Hepatocyte (in vitro differentiated cells): Measurements from ENCODE around the gene DNAH11. TPM values are rescaled to one million over a fixed set of nuclear protein-coding genes. Genes with fewer than 3 reads are reported as not detected.

Experiments
- DNase-seq: peaks from one replicate; pipeline ENCODE4 v3.0.0-alpha.2; 2016; ENCODE audit warnings: low spot score
- H2AFZ ChIP-seq: fragments of 200-600 bp; sonication (generic); 2 replicates; pipeline ENCODE4 v1.6.0; 2016; ENCODE audit warnings: antibody characterized with exemption, mild to moderate bottlenecking
- H3K27ac ChIP-seq: fragments of 200-600 bp; sonication (generic); 2 replicates; pipeline ENCODE4 v1.5.1; 2016; ENCODE audit warnings: mild to moderate bottlenecking
- H3K27me3 ChIP-seq: fragments of 200-600 bp; sonication (generic); 2 replicates; pipeline ENCODE4 v1.6.1; 2016
- H3K36me3 ChIP-seq: fragments of 200-600 bp; sonication (generic); replicated peaks from 2 replicates; pipeline ENCODE4 v1.5.1; 2016; ENCODE audit warnings: low read depth; ENCODE audit not compliant: insufficient read depth
- H3K4me1 ChIP-seq: fragments of 200-600 bp; sonication (generic); 2 replicates; pipeline ENCODE4 v1.5.1; 2016; ENCODE audit warnings: mild to moderate bottlenecking, moderate library complexity; ENCODE audit not compliant: insufficient read depth
- H3K4me2 ChIP-seq: fragments of 200-600 bp; sonication (generic); 2 replicates; pipeline ENCODE4 v1.6.0; 2016
- H3K4me3 ChIP-seq: fragments of 200-600 bp; sonication (generic); 2 replicates; pipeline ENCODE4 v1.5.1; 2016; ENCODE audit warnings: mild to moderate bottlenecking
- H3K79me2 ChIP-seq: fragments of 200-600 bp; sonication (generic); 2 replicates; pipeline ENCODE4 v1.6.0; 2017; ENCODE audit warnings: mild to moderate bottlenecking
- H3K9me2 ChIP-seq: fragments of 200-600 bp; sonication (generic); replicated peaks from 2 replicates; pipeline ENCODE4 v1.6.0; 2017; ENCODE audit warnings: mild to moderate bottlenecking; ENCODE audit not compliant: insufficient read depth
- H3K9me3 ChIP-seq: fragments of 200-600 bp; sonication (generic); 2 replicates; pipeline ENCODE4 v1.5.1; 2016; ENCODE audit warnings: low read depth, mild to moderate bottlenecking
- H4K20me1 ChIP-seq: fragments of 200-600 bp; sonication (generic); 2 replicates; pipeline ENCODE4 v1.6.0; 2016; ENCODE audit warnings: mild to moderate bottlenecking; ENCODE audit not compliant: insufficient read depth, poor library complexity, severe bottlenecking
- CTCF ChIP-seq: fragments of 200-600 bp; sonication (generic); IDR thresholded peaks from 2 replicates; pipeline ENCODE4 v1.5.1; 2016; ENCODE audit warnings: antibody characterized with exemption, mild to moderate bottlenecking; ENCODE audit not compliant: poor library complexity
- EZH2 ChIP-seq: fragments of 200-600 bp; sonication (generic); IDR thresholded peaks from 2 replicates; pipeline ENCODE4 v1.6.1; 2016; ENCODE audit warnings: antibody characterized with exemption, mild to moderate bottlenecking, borderline replicate concordance
- EZH2phosphoT487 ChIP-seq: fragments of 200-600 bp; sonication (generic); IDR thresholded peaks from one replicate; pipeline ENCODE4 v1.6.1; 2018; ENCODE audit warnings: antibody characterized with exemption, mild to moderate bottlenecking, low read depth, moderate library complexity; ENCODE audit not compliant: unreplicated experiment, severe bottlenecking
- WGBS: methylation state at CpG from one replicate; pipeline ENCODE4 v1.1.6; 2016; ENCODE audit warnings: low lambda C conversion rate; ENCODE audit errors: missing lambda C conversion rate; 5-methylcytosine and 5-hydroxymethylcytosine counted together
- polyA plus RNA-seq: library from polyadenylated mRNA; unstranded; fragments of >200 nt; fragmentation: Nextera tagmentation; extraction: Ambion mirVana; gene quantifications from 2 replicates; pipeline ENCODE4 v1.2.1, GENCODE V29; 2016
- total RNA-seq: library from RNA; depleted of rRNA; stranded (reverse); fragments of >200 nt; gene quantifications from 2 replicates; pipeline ENCODE4 v1.2.3, GENCODE V29; 2014

The DNAH11 gene
- total and polyA plus RNA-seq, 2 experiments from 2014 or later, result 0.43 to 1.3 TPM

DNA sequence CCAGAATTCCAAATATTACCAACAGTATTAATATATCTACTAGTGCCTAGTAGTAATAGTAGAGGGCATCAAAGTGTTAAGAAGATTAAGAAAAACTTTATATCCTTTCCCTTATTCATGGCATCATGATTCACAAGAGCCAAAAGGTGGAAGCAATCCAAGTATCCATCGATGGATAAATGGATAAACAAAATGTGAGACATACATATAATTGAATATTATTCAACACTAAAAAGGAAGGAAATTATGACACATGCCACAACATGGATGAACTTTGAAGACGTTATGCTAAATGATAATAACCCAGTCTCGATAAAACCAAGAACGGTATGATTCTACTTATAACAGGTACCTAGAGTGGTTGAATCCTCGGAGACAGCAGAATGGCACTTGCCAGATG is 379.8 kb downstream of the DNAH11 start:
- Histone ChIP-seq H4K20me1 (no peaks in the 10 kb centered on the region), H3K36me3 (no peaks in the 10 kb centered on the region), H3K27me3 (no peaks in the 10 kb centered on the region), H3K9me3 (no peaks in the 10 kb centered on the region), H3K4me2 (no peak overlapping the region), H3K4me1 (no peaks in the 10 kb centered on the region), H2AFZ (no peak overlapping the region), H3K4me3 (no peak overlapping the region), H3K9me2 (no peaks in the 10 kb centered on the region), H3K27ac (no peak overlapping the region), H3K79me2 (no peaks in the 10 kb centered on the region)
- DNase-seq, result no peak
- TF ChIP-seq EZH2, result no peak
- no peak for TF ChIP-seq CTCF
- TF ChIP-seq EZH2phosphoT487, result no peak
- WGBS, result 95% methylated on average over 5 of the region's 5 CpGs

GRCh38 chr7:21923658-21924057 is 380.8 kb downstream of the DNAH11 start:
- Histone ChIP-seq H4K20me1 (no peaks in the 10 kb centered on the region), H3K9me2 (no peaks in the 10 kb centered on the region), H3K27ac (no peak overlapping the region), H3K79me2 (no peaks in the 10 kb centered on the region), H3K4me3 (no peak overlapping the region), H3K27me3 (no peaks in the 10 kb centered on the region), H2AFZ (no peak overlapping the region), H3K36me3 (no peaks in the 10 kb centered on the region), H3K4me1 (no peaks in the 10 kb centered on the region), H3K9me3 (no peaks in the 10 kb centered on the region), H3K4me2 (no peak overlapping the region)
- TF ChIP-seq CTCF, result no peak
- no peak for TF ChIP-seq EZH2
- no peak for TF ChIP-seq EZH2phosphoT487
- WGBS, result 40% methylated on average over 2 of the region's 2 CpGs
- DNase-seq, result no peak

- 77% methylated on average over 1 of the region's 1 CpG for WGBS
Observed at GRCh38 chr7:21926448-21926847, 383.6 kb downstream of the DNAH11 start.

More at GRCh38 chr7:21926448-21926847, 383.6 kb downstream of the DNAH11 start:
- DNase-seq, result no peak
- no peaks in the 10 kb centered on the region for H3K9me2 ChIP-seq
- no peak overlapping the region for H3K4me3 ChIP-seq
- H3K4me2 ChIP-seq, result no peak overlapping the region
- no peaks in the 10 kb centered on the region for H3K27me3 ChIP-seq
- no peaks in the 10 kb centered on the region for H3K36me3 ChIP-seq
- H3K27ac ChIP-seq, result no peak overlapping the region
- no peaks in the 10 kb centered on the region for H3K9me3 ChIP-seq
- H2AFZ ChIP-seq, result no peak overlapping the region
- no peaks in the 10 kb centered on the region for H4K20me1 ChIP-seq
- no peak for TF ChIP-seq EZH2
- TF ChIP-seq EZH2phosphoT487, result no peak
- no peak for TF ChIP-seq CTCF
- no peaks in the 10 kb centered on the region for H3K4me1 ChIP-seq
- no peaks in the 10 kb centered on the region for H3K79me2 ChIP-seq
